Esophagus squamous epithelium (tissue), 5 donors: ENCODE data around the gene TLE3. TPM values are rescaled to one million over a fixed set of nuclear protein-coding genes. Genes with fewer than 3 reads are reported as not detected.

ENCODE experiments used
- DNase-seq: peaks from one replicate; lab custom pipeline; 2025; lab: John Stamatoyannopoulos, UW
- H3K27ac ChIP-seq, 4 donors: fragments of 200-600 bp; sonication (generic); one replicate each; pipeline ENCODE4 v1.5.1; 2016 to 2019; ENCODE audit warnings: mild to moderate bottlenecking in 1 of 4
- H3K27me3 ChIP-seq, 4 donors: fragments of 200-600 bp; sonication (generic); 1 replicate in 3 of 4; 2 replicates in 1 of 4; pipeline versions ENCODE4 v1.5.1 to v1.6.0; 2017 to 2021; ENCODE audit warnings: antibody characterized with exemption in 1 of 4
- H3K36me3 ChIP-seq, 3 donors: fragments of 200-600 bp; sonication (generic); one replicate each; pipeline ENCODE4 v1.5.1; 2016 to 2019
- H3K4me1 ChIP-seq, 3 donors: fragments of 200-600 bp; sonication (generic); one replicate each; pipeline ENCODE4 v1.5.1; 2017 to 2019
- H3K4me3 ChIP-seq, 4 donors: fragments of 200-600 bp; sonication (generic); 1 replicate in 3 of 4; 2 replicates in 1 of 4; pipeline ENCODE4 v1.5.1; 2016 to 2019; ENCODE audit warnings: mild to moderate bottlenecking in 2 of 4, moderate library complexity in 1 of 4
- H3K9me3 ChIP-seq, 3 donors: fragments of 200-600 bp; sonication (generic); one replicate each; pipeline ENCODE4 v1.5.1; 2016 to 2019
- CTCF ChIP-seq, 6 experiments: fragments of 450-650 bp in 4 of 6; fragments of 200-600 bp in 2 of 6; sonication (generic) in 2 of 6; IDR thresholded peaks; one replicate each; pipeline ENCODE4 v1.5.1; 2016 to 2019; ENCODE audit warnings: antibody characterized with exemption in 6 of 6, mild to moderate bottlenecking in 4 of 6, moderate library complexity in 4 of 6
- POLR2A ChIP-seq, 4 donors: fragments of 450-650 bp; IDR thresholded peaks; one replicate each; pipeline ENCODE4 v1.6.1; 2017; ENCODE audit warnings: antibody characterized with exemption in 4 of 4, mild to moderate bottlenecking in 4 of 4, moderate library complexity in 3 of 4
- WGBS, 2 donors: methylation state at CpG; one replicate each; pipeline ENCODE4 v1.1.5; 2018; 5-methylcytosine and 5-hydroxymethylcytosine counted together
- intact Hi-C: fragments of 100-400 bp; cut with DNase I; formaldehyde crosslinking; loops from one replicate; pipeline ENCODE4 v1.15.0; 2022
- total RNA-seq, 4 donors: library from RNA; depleted of rRNA; stranded (reverse); fragments of >200 nt; gene quantifications; one replicate each; pipeline ENCODE4 v1.1.0, GENCODE V29; 2016
- donor health status: DM: yes; HTN: yes; CAD: no.

The TLE3 gene
- total RNA-seq, 4 donors from 2014 or later, result 49.6 to 133 (median 64.4) TPM

- Histone ChIP-seq H3K27ac (no peak overlapping the region), H3K27me3 (no peaks in the 10 kb centered on the region), H3K4me3 (no peak overlapping the region), H3K36me3 (peaks cover 8 to 99% (median 14%) of the 10 kb centered on the region in 3 donors), H3K4me1 (peaks cover 2 to 47% (median 6%) of the 10 kb centered on the region in 3 donors), H3K9me3 (no peaks in the 10 kb centered on the region)
- intact Hi-C loops, result no loop called here
- whole genome bisulfite sequencing, 2 donors, result 71 to 83% methylated on average over 6 of the region's 6 CpGs
- TF ChIP-seq POLR2A (IDR thresholded peaks at IDR 0.05) (no peak), CTCF (IDR thresholded peaks at IDR 0.05) (no peak)
- no peak for DNase-seq
Measured at GRCh38 chr15:70084461-70084860, 13.3 kb downstream of the TLE3 start.

- Histone ChIP-seq H3K4me1 (peaks cover 0 to 47% (median 1%) of the 10 kb centered on the region in 3 donors), H3K36me3 (peaks cover 4 to 99% (median 14%) of the 10 kb centered on the region in 3 donors), H3K27me3 (no peaks in the 10 kb centered on the region), H3K27ac (no peak overlapping the region), H3K4me3 (no peak overlapping the region), H3K9me3 (no peaks in the 10 kb centered on the region)
- no peak for DNase-seq
- intact Hi-C loops, result no loop called here
- TF ChIP-seq CTCF (IDR thresholded peaks at IDR 0.05), result no peak
- TF ChIP-seq POLR2A (IDR thresholded peaks at IDR 0.05), result no peak
- 65 to 92% methylated on average over 1 of the region's 1 CpG for WGBS, 2 donors
Measured at GRCh38 chr15:70083946-70084345, 13.8 kb downstream of the TLE3 start.

GRCh38 chr15:70083418-70083817 lies 14.3 kb downstream of the TLE3 start:
- no peak for DNase-seq
- no peaks in the 10 kb centered on the region for H3K9me3 ChIP-seq
- no peak for TF ChIP-seq POLR2A (IDR thresholded peaks at IDR 0.05)
- no peak overlapping the region for H3K4me3 ChIP-seq
- H3K27me3 ChIP-seq, result no peaks in the 10 kb centered on the region
- H3K4me1 ChIP-seq, result peaks cover 0 to 47% (median 0%) of the 10 kb centered on the region in 3 donors
- intact Hi-C loops, result no loop called here
- WGBS, 2 donors, result 100% methylated on average over 1 of the region's 1 CpG
- peaks cover 3 to 100% (median 14%) of the 10 kb centered on the region in 3 donors for H3K36me3 ChIP-seq
- no peak overlapping the region for H3K27ac ChIP-seq

- H3K27ac ChIP-seq, result no peak overlapping the region
- no peaks in the 10 kb centered on the region for H3K9me3 ChIP-seq
- H3K36me3 ChIP-seq, result peaks cover 3 to 100% (median 14%) of the 10 kb centered on the region in 3 donors
- TF ChIP-seq POLR2A (IDR thresholded peaks at IDR 0.05) (no peak), CTCF (IDR thresholded peaks at IDR 0.05) (no peak)
- intact Hi-C loops, result no loop called here
- peaks cover 0 to 41% (median 4%) of the 10 kb centered on the region in 3 donors for H3K4me1 ChIP-seq
- no peak for DNase-seq
- 83 to 99% methylated on average over 4 to 6 of the region's 12 CpGs for WGBS, 2 donors
- no peak overlapping the region for H3K4me3 ChIP-seq
- H3K27me3 ChIP-seq, result no peaks in the 10 kb centered on the region
Measured at GRCh38 chr15:70082281-70082900, 15.3 kb downstream of the TLE3 start.

- TF ChIP-seq POLR2A (IDR thresholded peaks at IDR 0.05) (no peak), CTCF (IDR thresholded peaks at IDR 0.05) (no peak)
- DNase-seq, result no peak
- H3K27me3 ChIP-seq, result no peaks in the 10 kb centered on the region
- H3K4me3 ChIP-seq, result no peak overlapping the region
- H3K4me1 ChIP-seq, result peaks cover 0 to 36% (median 5%) of the 10 kb centered on the region in 3 donors
- H3K27ac ChIP-seq, result no peak overlapping the region
- 77 to 83% methylated on average over 6 of the region's 6 CpGs for WGBS, 2 donors
- H3K36me3 ChIP-seq, result peaks cover 3 to 100% (median 14%) of the 10 kb centered on the region in 3 donors
- no peaks in the 10 kb centered on the region for H3K9me3 ChIP-seq
- intact Hi-C loops, result no loop called here
Measured at GRCh38 chr15:70081612-70082011, 16.1 kb downstream of the TLE3 start.
